Smooth muscle cell (in vitro differentiated cells): Measurements from ENCODE around the gene TM4SF20. TPM values are rescaled to one million over a fixed set of nuclear protein-coding genes. Genes with fewer than 3 reads are reported as not detected.

Experiments used
- DNase-seq: peaks from one replicate; lab custom pipeline; 2025; ENCODE audit not compliant: unreplicated experiment; lab: John Stamatoyannopoulos, UW
- H2AFZ ChIP-seq: fragments of 200-600 bp; sonication (generic); 2 replicates; pipeline ENCODE4 v1.6.0; 2016; ENCODE audit warnings: antibody characterized with exemption, low read depth, mild to moderate bottlenecking
- H3F3A ChIP-seq: fragments of 200-600 bp; sonication (generic); 2 replicates; pipeline ENCODE4 v1.6.0; 2017; ENCODE audit warnings: antibody characterized with exemption, low read depth
- H3K27ac ChIP-seq: fragments of 200-600 bp; sonication (generic); 2 replicates; pipeline ENCODE4 v1.5.1; 2016; ENCODE audit warnings: low read depth, mild to moderate bottlenecking
- H3K27me3 ChIP-seq: fragments of 200-600 bp; sonication (generic); 2 replicates; pipeline ENCODE4 v1.6.1; 2016; ENCODE audit warnings: low read depth, mild to moderate bottlenecking
- H3K36me3 ChIP-seq: fragments of 200-600 bp; sonication (generic); 2 replicates; pipeline ENCODE4 v1.5.1; 2016; ENCODE audit warnings: low read depth
- H3K4me1 ChIP-seq: fragments of 200-600 bp; sonication (generic); 2 replicates; pipeline ENCODE4 v1.5.1; 2016; ENCODE audit warnings: low read depth
- H3K4me2 ChIP-seq: fragments of 200-600 bp; sonication (generic); 2 replicates; pipeline ENCODE4 v1.6.0; 2016; ENCODE audit warnings: mild to moderate bottlenecking
- H3K4me3 ChIP-seq: fragments of 200-600 bp; sonication (generic); 2 replicates; pipeline ENCODE4 v1.5.1; 2016; ENCODE audit warnings: mild to moderate bottlenecking
- H3K79me2 ChIP-seq: fragments of 200-600 bp; sonication (generic); 2 replicates; pipeline ENCODE4 v1.6.0; 2016; ENCODE audit warnings: low read depth, mild to moderate bottlenecking
- H3K9ac ChIP-seq: fragments of 200-600 bp; sonication (generic); 2 replicates; pipeline ENCODE4 v1.6.0; 2016; ENCODE audit warnings: low read depth
- H3K9me3 ChIP-seq: fragments of 200-600 bp; sonication (generic); replicated peaks from 2 replicates; pipeline ENCODE4 v1.5.1; 2016; ENCODE audit warnings: low read depth
- H4K20me1 ChIP-seq: fragments of 200-600 bp; sonication (generic); 2 replicates; pipeline ENCODE4 v1.6.0; 2016; ENCODE audit warnings: low read depth
- CTCF ChIP-seq: fragments of 200-600 bp; sonication (generic); IDR thresholded peaks from 2 replicates; pipeline ENCODE4 v1.5.1; 2017; ENCODE audit warnings: borderline replicate concordance, mild to moderate bottlenecking, antibody characterized with exemption; ENCODE audit not compliant: insufficient read depth, poor library complexity, severe bottlenecking
- WGBS: methylation state at CpG from one replicate; pipeline ENCODE4 v1.1.7; 2016; ENCODE audit warnings: low lambda C conversion rate; 5-methylcytosine and 5-hydroxymethylcytosine counted together
- polyA plus RNA-seq: library from polyadenylated mRNA; unstranded; fragments of >200 nt; fragmentation: Nextera tagmentation; extraction: Ambion mirVana; gene quantifications from 2 replicates; pipeline ENCODE4 v1.2.1, GENCODE V29; 2016
- total RNA-seq: library from RNA; depleted of rRNA; stranded (reverse); fragments of >200 nt; gene quantifications from 2 replicates; pipeline ENCODE4 v1.2.3, GENCODE V29; 2014

Gene TM4SF20
- total and polyA plus RNA-seq, 2 experiments from 2014 or later = not detected

GRCh38 chr2:227406177-227407031, 27.3 kb upstream of the TM4SF20 start:
- 18% methylated on average over 7 of the region's 7 CpGs for WGBS
- H2AFZ ChIP-seq = peak overlapping the region; percentile 26
- no peaks in the 10 kb centered on the region for H4K20me1 ChIP-seq

GRCh38 chr2:227404585-227405271, 25.6 kb upstream of the TM4SF20 start:
- DNase-seq = no peak
- no peak overlapping the region for H3K9ac ChIP-seq
- H3F3A ChIP-seq = no peaks in the 10 kb centered on the region
- H3K4me3 ChIP-seq = no peak overlapping the region
- H2AFZ ChIP-seq = no peak overlapping the region
- H3K79me2 ChIP-seq = no peaks in the 10 kb centered on the region
- WGBS = 90% methylated on average over 4 of the region's 4 CpGs
- no peak overlapping the region for H3K27ac ChIP-seq
- no peaks in the 10 kb centered on the region for H3K27me3 ChIP-seq
- no peak overlapping the region for H3K4me2 ChIP-seq
- no peaks in the 10 kb centered on the region for H3K36me3 ChIP-seq
- no peaks in the 10 kb centered on the region for H3K9me3 ChIP-seq
- H3K4me1 ChIP-seq = no peaks in the 10 kb centered on the region
- no peaks in the 10 kb centered on the region for H4K20me1 ChIP-seq
- TF ChIP-seq CTCF = no peak

More at GRCh38 chr2:227406177-227407031, 27.3 kb upstream of the TM4SF20 start:
- peak; percentile 74 for TF ChIP-seq CTCF
- no peak overlapping the region for H3K9ac ChIP-seq
- peaks cover 8% of the 10 kb centered on the region for H3F3A ChIP-seq
- peak overlapping the region; percentile 83 for H3K27ac ChIP-seq
- H3K27me3 ChIP-seq = no peaks in the 10 kb centered on the region
- no peaks in the 10 kb centered on the region for H3K79me2 ChIP-seq
- H3K4me3 ChIP-seq = no peak overlapping the region
- DNase-seq = peak; percentile 7
- no peaks in the 10 kb centered on the region for H3K36me3 ChIP-seq
- H3K4me2 ChIP-seq = peak overlapping the region; percentile 52
- H3K4me1 ChIP-seq = peaks cover 8% of the 10 kb centered on the region
- no peaks in the 10 kb centered on the region for H3K9me3 ChIP-seq

GRCh38 chr2:227402959-227403358, 23.9 kb upstream of the TM4SF20 start:
- H2AFZ ChIP-seq = no peak overlapping the region
- H3K79me2 ChIP-seq = no peaks in the 10 kb centered on the region
- H3K4me2 ChIP-seq = no peak overlapping the region
- H3K9ac ChIP-seq = no peak overlapping the region
- no peaks in the 10 kb centered on the region for H3F3A ChIP-seq
- no peak overlapping the region for H3K4me3 ChIP-seq
- WGBS = 73% methylated on average over 4 of the region's 4 CpGs
- no peak for TF ChIP-seq CTCF
- no peaks in the 10 kb centered on the region for H3K9me3 ChIP-seq
- no peaks in the 10 kb centered on the region for H3K4me1 ChIP-seq
- no peak for DNase-seq
- no peaks in the 10 kb centered on the region for H3K27me3 ChIP-seq
- H3K27ac ChIP-seq = no peak overlapping the region
- H3K36me3 ChIP-seq = no peaks in the 10 kb centered on the region
- H4K20me1 ChIP-seq = no peaks in the 10 kb centered on the region
